ENCODE data around the gene SYT5.

SYT5 gene

DNA sequence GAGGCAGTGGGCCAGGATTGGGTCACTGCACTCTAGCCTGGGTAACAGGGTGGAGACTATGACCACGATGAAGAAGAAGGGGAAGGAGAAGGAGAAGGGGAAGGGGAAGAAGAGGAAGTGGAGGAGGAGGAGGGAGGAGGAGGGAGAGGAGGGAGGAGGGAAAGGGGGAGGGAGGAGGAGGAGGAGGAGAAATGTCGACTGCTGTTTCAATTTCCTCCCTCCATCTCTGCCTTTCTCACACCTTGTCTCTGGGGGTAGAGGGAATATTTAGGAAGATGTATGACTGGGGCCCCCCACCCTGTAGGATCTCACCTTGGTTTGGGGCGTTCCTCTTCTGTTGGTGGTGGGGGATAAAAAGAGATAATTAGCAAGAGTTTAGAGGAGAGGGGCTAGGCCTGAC is 34.9 kb downstream of the SYT5 start:
- DNase-seq = no peak

DNA sequence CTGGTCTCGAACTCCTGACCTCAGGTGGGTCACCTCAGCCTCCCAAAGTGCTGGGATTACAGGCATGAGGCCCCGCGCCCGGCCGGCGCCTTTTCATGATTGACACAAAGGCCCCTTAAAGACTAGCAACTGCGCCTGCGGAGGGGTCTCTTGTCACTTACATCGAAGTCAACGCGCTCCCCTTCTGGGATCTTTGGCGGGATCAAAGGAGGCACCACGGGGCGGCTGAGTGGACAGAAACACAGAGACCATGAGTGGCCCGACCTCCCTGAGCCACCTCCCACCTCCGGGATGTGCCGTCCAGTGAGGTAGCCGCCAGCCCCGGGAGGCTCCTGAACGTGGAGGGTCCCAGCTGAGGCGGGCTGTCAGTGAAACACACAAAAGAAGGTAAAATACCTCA is 38.4 kb downstream of the SYT5 start:
- no peak for DNase-seq

DNA sequence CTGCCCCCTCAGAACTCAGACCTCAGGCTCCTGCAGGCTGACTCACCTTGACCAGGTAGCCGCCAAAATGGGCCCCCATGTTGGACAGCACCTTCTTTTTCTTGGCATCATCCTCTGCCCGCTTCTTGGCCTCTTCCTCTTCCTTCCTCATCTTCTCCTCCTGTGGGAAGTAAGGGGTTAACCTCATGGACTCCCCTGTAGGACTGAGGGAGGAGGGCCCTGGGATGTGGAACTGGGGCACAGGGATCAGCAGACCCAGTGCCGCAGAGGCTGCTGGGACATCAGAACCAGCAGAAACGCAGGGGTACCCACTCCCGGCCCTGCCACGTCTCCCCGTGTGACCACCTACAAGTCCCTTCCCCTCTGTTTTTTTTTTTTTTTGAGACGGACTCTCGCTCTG is 42.2 kb downstream of the SYT5 start:
- DNase-seq = no peak

DNA sequence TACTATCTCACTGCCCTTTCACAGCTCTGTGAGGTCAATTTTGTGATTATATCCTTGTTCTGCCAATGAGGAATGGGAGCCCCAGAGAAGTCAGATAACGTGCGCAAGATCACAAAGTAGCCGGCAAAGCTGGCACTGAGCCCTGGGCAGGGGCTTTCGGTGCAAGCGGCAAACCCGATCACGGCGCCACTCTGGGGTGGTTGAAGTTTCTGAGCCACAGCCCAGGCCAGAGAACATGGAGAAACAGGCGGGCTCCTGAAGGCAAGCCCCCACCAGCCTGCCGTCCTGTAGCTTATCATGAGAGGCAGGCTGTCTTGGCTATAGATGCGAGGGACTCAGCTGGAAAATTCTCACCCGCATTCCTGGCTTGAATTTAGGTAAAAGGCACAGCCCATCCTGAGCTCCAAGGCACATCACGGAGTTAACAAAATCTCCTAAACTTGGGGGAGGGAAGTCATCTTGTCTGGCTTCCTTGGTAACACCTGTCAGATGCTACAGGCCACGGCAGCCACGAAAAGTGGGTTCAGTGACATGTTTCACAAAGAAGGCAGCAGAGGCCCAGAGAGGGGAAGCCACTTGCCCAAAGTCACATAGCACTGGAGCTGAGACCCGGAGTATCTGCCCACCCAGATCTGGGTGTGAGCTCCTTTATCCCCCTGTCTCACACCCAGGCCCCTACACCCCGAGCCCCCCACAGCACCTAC is 43.5 kb downstream of the SYT5 start:
- DNase-seq = no peak

DNA sequence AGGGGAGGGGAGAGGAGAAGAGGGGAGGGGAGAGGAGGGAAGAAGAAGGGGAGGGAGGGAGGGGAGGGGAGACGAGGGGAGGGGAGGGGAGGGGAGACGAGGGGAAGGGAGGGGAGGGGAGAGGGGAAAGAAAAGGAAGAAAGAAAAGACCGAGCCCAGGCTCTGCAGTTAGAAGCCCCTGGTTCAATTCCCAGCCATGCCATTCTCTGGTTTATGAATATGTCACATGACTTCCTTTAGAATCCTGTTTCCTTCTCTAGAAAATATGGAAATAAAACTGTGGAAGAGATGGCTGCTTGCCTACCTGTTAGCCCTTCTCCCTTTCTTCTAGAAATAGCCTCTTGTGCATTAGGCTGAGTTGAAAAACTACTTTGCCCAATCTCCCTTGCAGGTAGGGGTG is 45.4 kb downstream of the SYT5 start:
- DNase-seq = no peak

DNA sequence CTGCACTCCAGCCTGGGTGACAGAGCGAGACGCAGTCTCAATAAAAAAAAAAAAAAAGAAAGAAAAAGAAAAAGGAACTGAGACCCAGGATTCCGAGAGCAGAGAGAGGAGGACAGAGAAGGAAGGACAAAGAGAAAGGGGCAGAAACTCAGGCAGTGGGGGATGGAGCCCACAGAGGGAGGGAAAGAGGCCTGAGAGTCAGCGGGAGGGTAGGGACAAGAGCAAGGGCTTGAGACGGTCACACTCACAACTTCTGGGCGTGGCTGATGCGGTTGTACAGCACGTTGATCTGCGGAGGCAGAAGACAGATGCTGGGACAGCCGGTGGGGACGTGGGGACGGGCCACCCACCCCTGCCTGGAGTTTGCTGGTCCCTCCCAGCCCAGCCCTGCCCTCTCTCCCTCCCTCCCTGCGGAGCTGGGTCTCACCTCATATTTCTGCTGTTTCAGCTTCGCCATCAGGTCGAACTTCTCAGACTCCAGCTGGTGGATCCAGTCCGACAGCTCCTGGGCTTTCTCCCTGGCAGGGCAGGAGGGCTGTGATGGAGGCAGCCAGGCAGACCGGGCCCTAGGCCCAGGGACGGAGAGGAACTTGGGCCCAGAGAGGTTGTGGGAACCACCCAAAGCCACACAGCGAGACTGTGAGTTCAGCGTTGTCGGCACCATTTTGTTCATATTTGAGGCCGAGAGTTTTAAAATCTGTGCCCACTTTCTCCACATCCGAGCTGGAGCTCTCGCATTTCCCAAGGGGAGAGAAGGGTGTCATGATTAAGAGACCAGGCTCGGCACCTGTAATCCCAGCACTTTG is 46.2 kb downstream of the SYT5 start:
- no peak for DNase-seq

DNA sequence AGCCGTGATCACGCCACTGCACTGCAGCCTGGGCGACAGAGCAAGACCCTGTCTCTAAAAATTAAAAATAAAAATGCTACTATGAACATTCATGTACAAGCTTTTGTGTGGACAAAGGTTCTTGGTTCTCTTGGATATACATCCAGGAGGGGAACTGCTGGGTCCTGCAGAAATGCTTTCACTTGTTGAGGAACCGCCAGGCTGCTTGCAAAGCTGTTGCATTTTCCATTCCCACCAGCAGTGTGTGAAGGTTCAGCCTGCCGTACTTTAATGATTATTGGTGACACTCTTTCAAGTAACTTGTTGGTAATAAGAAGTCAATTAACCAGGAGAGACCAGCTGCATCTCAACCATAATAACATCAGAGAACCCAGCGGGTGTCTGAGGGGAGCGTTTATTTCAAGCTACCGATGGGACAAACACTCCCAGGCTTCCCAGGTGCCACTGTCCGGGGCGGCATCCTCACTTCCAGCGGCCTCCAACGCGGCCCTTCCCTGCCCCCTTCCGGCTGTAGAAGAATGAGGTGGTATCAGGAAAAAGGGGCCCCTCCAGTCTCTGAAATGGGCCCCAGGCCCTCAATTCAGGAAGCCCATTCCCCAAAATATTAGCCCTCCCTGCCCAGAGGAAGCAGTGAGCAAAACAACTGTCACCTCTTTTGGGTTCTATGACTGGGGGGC is 47.5 kb downstream of the SYT5 start:
- DNase-seq = no peak

DNA sequence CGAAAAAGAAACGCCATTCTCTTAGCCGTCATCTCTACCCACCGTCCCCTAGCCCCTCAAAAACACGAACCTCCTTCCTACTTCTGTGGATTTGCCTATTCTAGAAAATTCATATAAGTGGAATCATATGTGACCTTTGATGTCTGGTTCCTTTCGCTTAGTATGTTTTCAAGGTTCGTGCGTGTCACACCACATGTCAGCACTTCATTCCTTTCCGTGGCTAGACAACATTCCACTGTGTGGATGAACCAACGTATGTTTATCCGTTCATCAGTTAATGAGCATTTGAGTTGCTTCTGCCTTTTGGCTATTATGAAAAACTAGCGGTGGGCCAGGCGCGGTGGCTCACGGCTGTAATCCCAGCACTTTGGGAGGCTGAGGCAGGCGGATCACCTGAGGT is 48.7 kb downstream of the SYT5 start:
- DNase-seq = no peak

Data from NCI-H2081 (cell line).